Medulla oblongata (tissue), 1 donor: ENCODE data around the gene SLC6A1.

Experiments
- DNase-seq: peaks from one replicate; pipeline ENCODE4 v3.0.0-alpha.2; 2015; ENCODE audit errors: extremely low spot score

Gene SLC6A1

DNA sequence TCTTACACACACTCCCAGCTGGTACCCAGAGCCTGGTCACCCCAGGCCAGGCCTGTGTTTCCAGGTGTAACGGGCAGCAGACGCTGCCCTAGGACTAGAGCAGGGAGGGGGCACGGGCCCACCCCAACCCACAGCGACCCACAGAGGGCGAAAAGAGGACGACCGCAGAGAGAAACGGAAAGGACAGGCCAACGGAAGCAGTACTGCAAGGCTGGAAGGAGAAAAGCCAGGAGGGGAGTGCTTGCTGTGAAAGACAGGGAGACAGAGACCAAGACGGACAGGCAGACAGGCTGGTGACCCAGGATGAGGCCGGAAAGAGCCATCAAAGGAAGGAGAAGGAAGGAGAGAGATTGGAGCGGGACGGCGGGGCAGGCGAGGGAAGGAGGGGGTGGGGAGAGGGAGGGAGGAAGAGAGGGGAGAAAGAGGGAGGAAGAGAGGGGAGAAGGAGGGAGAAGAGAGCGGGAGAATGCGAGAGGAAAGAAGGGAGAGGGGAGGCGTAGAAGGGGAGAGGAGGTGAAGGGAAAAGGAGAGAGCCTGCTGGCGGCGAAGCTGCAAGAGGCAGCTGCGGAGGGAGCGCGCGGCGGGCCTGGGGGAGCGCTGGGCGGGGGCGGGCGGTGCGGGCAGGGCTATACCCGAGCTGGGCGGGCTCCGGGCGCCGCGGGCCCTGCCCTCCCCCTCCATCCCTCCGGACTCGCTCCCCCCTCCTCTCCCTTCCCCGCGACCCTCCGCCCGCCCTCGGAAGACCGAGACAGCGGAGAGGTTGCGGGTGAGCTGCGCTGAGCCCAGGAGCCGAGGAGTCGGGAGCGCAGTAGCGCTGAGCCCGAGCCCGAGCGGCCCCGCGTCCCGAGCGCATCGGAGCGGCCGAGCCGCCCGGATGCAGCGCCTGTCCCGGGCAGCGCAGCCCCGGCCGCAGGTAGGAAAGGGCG lies at the start of gene SLC6A1:
Gene SLC6A1, plus strand, starts transcription at position 732 of the 926 bp plus-strand sequence. CDS start 24,464 bp downstream, outside the sequence.
- peak; percentile 87 for DNase-seq

DNA sequence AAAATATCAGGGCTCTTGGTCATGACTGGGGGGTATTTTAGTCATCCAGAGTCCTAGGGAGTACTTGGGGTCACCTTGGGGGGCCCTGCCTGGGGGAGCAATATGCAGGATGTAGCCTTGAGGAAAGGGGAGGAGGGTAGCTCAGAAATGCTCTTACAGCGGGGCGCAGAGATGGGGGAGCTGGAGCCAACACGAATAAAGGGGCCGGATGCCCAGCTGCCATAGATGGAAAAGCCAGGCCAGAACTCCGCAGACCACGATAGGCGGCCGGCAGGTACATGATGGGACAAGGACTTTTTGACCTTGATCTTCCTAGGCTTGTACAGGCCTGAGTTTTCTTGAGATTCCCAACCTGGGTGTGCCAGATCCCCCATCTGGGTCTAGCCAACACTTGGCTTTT lies 47.7 kb upstream of the SLC6A1 start:
- no peak for DNase-seq

DNA sequence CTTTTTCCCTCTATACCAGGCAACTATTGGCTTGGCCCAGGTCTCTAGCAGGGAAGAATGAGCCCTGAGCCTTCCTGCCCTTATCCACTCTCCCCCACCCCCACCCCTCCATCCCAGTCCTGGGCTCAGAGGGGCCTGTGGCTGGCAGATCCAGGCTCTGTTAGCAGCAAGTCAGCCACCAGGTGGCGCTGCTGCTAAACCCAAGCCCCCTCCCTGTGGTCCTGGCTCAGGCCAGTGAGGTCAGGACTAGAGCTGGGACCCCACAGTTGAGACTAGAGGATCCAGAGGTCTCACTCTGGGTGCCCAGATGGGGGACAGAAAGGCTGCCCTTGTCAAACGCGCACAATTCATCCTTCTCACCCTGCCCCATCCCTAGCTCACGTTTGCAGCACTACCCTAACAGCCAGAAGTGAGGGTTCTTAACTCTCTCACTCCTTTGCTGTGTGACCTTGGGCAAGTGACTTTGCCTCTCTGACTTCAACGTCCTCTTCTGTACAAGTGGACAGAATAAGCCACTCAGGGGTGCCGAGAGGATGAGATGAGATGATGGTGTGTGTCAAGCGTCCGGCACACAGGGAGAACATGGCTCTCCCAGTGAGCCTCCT lies 46.8 kb upstream of the SLC6A1 start:
- peak; percentile 83 for DNase-seq

DNA sequence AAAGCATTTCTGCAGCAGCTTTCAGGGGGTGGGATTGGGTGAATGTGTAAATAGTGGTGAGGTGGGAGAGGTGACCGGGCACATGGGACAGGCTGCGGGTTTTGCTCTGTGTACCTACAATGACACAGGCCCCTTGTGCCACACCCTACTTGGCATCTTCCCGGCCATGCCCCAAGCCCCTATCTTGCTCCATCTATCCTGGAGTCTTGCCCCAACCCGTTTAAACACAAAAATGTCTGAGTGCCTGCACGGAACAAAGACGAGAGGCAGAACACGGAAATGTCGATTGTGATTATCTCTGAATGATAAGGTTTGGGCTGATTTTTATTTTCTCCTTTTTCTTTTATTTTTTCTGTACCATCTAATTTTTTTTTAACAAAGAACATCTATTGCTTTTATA lies 46.0 kb upstream of the SLC6A1 start:
- DNase-seq, result no peak

DNA sequence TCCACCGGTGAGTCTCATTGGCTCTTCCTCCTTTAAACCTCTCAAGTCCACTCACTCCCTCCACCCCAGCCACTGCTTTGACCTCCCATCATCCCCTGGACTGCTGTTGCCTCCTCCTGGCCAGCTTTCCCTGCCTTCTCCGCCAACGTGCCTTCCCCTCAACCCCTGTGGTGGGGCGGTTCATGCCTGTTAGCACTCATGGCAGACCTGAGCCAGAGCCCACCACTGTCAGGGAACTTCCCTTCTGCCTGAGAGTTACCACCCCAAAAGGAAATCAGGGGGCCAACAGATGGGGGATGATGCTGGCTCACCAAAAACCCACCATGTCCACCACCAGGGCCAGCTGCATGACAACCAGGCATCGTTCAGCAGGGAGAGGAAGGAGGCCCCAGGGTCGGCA lies 44.2 kb upstream of the SLC6A1 start:
- no peak for DNase-seq

DNA sequence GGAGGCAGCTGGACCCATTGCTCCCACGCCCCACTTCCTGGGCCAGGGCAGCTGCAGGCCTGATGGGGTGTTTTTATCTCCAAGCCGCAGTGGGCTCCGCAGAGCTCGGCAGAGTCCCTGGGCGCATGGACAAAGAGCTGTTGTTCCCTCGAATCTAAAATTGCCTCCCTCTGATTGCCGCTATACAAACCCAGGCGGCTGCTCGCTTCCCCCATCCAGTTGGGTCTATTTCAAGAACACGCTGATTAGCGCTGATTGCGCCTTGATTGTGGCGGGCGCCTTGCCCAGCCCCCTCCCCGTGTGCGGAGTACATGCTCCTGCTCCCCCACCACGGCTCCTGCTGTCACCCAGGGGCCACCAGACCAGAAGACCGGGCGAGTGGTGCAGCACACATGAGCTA lies 43.4 kb upstream of the SLC6A1 start:
- DNase-seq, result peak; percentile 81

DNA sequence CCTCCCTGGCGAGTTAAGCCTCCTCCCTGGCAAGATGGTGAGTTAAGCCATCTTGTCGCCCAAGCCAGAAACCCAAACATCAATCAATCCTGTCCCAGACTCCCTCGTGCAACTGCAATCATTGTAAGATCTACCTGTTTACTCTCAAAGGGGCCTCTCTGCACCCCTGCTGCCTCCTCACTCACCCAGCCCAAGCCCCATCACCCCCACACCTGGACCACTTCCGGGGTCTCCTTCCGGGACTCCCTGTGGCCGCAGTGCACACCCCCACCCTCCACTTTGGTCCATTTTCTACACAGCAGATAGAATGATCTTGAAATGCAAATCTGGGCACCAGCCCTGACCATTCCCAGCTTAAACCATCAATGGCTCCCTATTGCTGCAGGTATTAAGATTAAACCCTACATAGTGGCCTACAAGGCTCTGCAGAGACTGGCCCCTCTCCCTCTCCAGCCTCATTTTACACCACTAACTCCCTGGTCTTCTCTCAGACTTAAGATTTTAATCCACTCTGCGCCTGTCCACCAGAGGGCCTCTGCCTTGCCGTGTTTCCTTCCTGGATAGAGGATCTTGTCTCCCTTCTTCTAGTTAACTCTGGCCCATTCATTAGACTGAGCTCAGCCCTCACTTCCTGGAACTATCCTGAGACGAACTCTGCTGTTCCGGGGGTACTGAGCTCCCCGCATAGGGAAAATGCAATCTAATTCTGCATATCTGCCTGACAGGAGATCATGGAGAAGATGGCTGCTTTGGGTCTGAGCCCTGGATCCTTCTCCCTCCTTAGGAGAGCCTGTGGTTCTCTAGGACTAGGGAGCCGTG lies 41.9 kb upstream of the SLC6A1 start:
- DNase-seq, result peak; percentile 75

DNA sequence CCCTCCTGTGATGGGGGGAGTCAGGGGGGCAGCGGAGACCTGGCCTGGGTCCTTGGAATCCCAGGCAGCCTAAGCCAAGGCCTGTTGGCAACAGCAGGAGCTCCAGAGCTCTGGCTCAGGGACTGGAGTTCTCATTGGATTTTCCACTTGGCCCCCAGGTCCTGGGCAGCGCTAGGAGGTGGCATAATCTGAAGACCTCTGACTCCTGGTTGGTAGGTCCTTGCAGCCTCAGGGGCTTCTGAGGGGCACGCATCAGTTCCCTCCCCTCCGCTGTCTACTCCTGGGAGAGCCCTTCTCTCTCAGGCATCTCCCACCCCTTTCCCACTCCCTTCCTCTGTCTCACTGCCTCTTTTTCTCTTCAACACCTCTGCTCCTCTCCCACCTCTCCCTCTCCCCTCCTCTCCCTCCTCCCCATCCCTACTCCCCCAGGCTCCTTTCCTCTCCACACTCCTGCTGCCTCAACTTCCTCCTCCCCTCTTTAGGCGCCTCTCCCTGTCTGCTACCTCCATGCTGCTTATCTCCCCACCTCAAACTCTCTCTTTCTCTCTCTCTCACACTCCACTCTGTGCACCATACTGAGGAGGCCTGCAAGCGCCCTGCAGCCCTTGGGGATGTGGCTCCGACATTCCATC lies 41.1 kb upstream of the SLC6A1 start:
- DNase-seq, result no peak

DNA sequence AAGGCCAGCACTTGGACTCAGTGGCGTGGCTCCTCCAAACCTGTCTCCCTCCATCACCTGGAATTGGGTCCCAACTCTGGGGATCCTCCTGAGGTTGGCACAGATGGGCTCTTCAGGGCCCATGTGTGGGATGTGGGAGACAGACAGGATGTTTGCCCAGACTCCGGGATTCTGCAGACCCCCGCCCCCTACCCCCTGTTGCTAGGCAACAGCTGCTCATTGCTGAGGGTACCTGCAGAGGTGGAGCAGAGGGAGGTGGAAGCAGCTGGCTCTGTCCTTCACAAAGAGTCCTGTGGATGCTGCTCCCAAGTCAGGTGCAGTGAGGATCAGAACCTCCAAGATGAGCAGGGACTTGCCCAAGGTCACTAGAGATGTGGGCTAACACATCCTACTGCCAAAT lies 40.0 kb upstream of the SLC6A1 start:
- no peak for DNase-seq

DNA sequence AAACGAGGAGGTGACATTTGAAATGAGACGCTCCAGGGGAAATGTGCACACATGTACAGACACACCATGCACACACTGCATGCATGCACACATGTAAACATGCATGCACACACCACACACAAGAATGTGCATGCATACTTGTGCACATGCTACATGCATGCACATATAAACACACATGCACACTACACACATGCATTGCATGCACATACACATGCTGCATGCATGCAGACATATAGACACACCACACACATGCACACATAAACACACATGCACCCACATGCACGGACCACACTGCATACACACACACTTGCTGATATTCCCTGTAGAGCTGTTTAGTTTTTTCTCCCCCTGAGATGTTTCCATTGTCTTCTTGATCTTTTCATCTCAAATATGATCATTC lies 37.8 kb upstream of the SLC6A1 start:
- no peak for DNase-seq

DNA sequence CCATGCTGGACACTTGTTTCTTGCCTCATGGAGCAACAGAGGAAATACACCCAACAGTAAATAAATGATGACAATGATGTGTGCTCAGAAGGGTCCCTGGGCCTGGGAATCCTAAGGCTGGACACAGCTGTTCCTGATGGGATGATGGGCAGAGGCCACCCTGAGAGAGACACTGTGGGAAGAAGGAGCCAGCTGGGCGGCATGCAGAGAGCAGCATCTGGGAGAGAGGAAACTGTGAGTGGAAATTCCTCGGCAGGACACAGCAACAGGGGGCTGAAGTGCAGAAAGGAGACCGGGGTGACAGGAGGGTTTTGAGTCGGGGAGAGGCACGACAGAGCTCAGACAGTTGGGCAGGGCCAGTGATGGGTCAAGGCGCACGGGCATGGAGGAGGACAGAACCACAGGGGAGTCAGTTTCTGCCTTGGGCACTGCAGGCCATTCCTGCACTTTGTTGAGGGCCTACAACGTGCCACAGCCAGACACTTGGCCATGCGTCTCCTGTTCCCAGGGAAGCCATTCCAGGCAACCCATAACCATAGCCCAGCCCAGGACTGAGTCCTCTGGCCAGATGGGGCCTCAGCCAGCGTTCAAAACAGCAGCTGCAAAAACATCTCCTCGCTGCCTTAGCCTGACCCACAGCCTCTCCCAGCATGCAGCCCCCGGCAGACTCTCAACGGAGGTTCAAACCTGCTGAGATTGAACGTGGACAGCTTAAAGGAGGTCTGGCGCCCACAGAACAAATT lies 36.7 kb upstream of the SLC6A1 start:
- peak; percentile 19 for DNase-seq

DNA sequence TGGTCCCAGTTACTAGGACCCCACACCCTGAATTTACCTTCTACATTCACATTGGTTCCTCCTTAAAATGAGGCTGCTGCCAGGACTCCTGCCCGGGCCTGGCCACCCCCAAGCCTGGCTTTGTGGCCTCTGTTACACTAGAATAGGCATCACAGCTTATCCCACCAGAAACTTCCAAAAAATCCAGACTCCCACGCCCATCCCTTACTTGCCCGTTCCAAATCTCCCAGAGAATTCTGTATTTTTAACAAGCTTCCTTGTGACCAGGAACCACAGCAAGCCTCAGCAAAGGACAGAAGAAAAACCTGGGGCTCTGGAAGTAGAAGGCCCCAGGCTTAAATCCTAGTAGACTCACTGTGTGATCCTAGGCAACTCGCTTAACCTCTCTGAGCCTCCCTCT lies 36.0 kb upstream of the SLC6A1 start:
- no peak for DNase-seq

DNA sequence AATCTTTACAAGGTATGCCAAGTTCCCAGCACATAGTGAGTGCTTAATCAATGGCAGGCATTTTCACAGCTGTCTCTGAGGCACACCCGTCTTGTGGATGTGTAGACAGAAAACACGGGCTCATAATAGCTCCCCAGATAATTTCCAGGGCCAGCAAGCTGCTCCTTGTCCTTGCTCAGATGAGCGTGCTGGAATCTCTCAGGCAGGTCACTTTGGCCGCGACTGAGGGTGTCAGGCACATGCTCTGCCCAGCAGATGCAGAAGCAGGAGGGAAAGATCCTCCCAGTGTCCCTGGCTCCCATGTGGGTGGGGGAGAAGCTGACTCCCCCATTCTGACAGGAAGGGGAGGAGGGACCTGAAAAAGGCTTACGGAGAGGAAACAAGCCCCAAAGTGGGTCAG lies 35.6 kb upstream of the SLC6A1 start:
- no peak for DNase-seq

DNA sequence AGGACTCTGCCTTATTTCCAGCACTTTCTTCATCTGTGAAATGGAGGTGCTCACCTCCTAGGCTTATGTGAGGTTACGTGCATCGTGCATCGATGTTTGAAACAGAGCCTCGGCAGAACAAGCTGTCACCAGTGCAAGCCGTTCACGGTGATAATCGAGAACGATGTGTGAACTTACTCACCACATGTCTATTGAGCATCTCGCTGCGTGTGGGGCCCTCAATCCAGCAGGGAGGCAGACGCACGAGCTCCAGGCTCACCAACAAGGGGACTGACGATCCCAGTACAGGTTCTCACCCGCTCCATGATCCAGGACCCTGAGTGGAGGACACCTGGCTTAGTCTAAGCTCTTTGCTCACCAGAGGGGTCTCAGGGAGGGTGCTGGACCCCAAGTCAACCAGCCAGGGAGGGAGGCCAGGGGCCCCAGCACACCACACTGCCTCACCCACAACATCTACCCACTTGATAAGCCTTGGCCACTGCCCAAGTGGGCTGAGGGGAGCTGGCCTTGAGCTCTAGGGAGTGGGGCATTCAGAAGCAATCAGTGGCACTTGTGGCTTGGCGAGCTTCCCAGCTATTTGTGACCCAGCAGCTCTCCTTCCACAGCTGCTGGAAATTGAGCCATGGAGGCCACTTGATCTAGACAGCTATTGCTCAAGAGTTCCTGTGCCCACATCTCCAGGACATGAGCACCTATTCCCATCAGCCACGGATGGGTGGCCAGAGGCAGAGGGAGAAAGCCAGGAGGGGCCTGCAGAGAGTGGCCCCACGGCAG lies 34.4 kb upstream of the SLC6A1 start:
- peak; percentile 20 for DNase-seq

DNA sequence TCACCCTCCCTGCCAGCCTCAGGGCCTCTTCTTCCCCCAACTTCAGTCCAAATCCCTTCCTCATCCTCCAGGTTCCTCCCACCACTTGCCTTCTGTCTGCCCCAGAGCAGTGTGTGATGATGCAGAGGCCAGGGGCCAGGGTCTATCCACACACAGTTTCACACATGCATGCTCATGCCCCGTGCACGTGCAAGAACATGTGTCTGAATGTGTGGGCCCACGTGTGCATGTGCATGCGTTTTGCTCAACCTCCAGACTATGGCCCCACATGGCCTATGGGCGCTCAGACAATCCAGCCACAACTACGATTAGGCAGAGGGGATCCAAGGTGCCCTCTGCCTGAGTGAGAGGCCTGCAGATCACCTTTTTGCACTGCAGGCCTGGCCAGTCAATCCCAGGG lies 32.3 kb upstream of the SLC6A1 start:
- DNase-seq, result no peak

DNA sequence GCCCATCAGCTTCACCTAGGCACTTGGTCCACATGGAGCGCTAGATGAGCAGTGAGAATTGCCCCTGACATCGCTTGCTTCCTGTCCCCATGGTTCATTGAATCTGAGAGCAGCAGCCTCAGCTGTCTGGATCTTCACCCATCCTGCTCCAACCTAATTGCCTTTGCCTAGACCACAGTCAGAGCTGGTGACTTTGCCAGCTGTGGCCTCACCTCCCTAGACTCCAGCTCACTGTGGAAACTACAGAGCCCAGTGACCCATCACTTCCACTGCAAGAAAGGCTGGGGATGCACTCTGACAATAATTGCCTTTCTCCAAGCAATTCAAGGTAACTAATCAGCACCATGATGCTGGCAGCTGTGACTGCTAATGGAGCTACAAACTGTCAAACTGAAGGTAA lies 30.6 kb upstream of the SLC6A1 start:
- no peak for DNase-seq

DNA sequence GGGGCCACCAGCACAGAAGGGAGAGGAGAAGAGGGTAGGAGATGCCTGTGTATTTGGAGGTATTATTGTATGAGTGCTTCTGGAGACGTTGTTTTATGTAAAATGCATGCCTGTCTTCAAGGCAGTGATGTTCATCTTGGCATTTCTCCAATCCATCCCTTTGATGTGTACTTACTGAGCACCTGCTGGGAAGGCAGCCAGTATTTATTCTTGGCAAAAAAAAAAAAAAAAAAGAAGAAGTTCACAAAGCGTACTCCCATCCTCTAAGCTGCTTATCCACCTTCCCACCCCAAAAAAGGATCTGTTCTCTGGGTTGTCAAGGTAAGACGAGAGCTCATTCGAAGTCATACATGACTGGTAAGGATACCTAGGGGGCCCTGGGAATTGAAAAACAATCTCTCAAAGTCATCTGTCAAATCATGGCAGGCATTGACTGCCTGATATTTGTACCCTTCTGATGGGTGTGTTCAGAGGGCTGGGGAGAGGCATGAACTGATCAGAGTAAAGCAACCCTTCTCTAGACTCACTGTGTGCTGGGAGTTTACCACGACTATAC lies 30.0 kb upstream of the SLC6A1 start:
- no peak for DNase-seq

DNA sequence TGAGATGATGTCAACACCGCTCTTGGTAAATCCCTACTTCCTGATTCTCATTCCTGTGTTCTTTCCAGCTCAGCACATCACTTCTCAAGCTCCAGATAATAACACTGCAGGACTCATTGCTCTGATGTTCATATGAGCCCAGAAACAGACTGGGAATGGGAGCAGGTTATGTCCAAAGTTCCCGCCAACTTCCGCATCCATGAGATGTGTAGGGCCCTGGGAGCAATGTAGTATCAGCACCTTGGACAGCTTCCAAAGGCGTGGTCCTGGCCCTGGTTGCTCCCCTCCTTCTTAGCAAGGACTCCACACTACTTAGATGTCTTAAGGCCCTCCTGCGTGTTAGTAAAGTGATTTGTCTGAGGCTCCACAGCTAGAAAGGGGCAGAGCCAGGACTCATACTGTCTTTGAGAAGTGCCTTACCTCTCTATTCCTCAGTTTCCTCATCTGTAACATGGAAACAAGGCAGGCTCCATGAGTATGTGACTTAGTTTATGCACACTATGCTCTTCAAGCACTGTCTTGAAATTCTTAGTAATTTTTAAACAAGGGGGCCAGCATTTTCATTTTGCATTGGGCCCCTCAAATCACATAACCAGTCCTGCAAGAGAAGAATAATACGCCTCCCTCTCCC lies 27.9 kb upstream of the SLC6A1 start:
- no peak for DNase-seq

DNA sequence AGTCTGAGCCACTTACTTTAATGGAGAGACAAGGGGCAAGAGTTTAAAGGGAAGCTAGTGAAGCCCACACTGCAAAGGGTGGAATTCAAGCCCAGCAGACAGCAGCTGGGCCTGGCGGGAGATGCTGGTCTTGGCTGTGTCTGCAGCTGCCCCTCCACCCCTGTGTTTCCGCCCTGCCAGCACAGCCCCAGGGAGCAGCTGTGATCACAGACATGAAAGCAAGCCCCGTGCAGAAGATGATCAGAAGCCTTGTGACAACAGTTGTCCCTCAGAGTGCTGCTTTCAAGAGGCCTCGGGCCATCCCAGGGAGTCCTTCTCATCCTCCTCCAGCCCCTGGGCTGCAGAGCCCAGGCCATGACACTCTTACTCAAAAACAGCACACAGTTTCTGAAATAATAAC lies 24.1 kb upstream of the SLC6A1 start:
- DNase-seq, result peak; percentile 54
